DOHH2 (cell line): ENCODE measurements around the gene PDE8A.
"Not testable (repeated sequence)": the region's sequence is repeated elsewhere in the genome, so short reads cannot be mapped to it uniquely, and the experiment has no call there.

Experiments used
- EZH2phosphoT487 ChIP-seq: fragments of 200-600 bp; sonication (generic); IDR thresholded peaks from 2 replicates; pipeline ENCODE4 v1.6.1; 2017; ENCODE audit warnings: borderline replicate concordance, mild to moderate bottlenecking, antibody characterized with exemption, low read length, moderate library complexity, mixed read lengths
- TF ChIP-seq, protein P1 (sequence below): fragments of 200-600 bp; sonication (generic); IDR thresholded peaks from one replicate; pipeline ENCODE4 v1.5.1; 2014; ENCODE audit warnings: antibody characterized with exemption, mild to moderate bottlenecking, low read depth, low read length; ENCODE audit not compliant: poor library complexity, severe bottlenecking

DNA sequence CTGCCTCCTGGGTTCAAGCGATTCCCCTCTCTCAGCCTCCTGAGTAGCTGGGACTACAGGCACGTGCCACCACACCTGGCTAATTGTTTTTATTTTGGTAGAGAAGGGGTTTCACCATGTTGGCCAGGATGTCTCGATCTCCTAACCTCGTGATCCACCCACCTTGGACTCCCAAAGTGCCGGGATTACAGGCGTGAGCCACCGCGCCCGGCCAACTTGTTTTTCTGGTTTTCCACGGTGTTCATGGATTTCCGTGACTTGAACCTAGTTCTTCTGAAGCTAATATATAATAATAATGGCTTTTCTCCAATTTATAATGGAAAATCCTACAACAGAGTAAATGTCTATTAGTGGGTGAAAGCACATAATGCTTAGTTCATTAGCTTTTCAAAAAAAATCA is 203.7 kb downstream of the PDE8A start:
- TF ChIP-seq, protein P1, sequence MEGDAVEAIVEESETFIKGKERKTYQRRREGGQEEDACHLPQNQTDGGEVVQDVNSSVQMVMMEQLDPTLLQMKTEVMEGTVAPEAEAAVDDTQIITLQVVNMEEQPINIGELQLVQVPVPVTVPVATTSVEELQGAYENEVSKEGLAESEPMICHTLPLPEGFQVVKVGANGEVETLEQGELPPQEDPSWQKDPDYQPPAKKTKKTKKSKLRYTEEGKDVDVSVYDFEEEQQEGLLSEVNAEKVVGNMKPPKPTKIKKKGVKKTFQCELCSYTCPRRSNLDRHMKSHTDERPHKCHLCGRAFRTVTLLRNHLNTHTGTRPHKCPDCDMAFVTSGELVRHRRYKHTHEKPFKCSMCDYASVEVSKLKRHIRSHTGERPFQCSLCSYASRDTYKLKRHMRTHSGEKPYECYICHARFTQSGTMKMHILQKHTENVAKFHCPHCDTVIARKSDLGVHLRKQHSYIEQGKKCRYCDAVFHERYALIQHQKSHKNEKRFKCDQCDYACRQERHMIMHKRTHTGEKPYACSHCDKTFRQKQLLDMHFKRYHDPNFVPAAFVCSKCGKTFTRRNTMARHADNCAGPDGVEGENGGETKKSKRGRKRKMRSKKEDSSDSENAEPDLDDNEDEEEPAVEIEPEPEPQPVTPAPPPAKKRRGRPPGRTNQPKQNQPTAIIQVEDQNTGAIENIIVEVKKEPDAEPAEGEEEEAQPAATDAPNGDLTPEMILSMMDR: not testable (repeated sequence)
- TF ChIP-seq EZH2phosphoT487: not testable (repeated sequence)
